Cardiac fibroblast (primary cell): Measurements from ENCODE around the gene RAP1GAP2.

ENCODE experiments used
- DNase-seq, 2 donors: peaks; one replicate each; pipeline versions ENCODE4 v3.0.0 to v3.0.0-alpha.2; 2010; ENCODE audit warnings: low read depth in 2 of 2
- H3K4me3 ChIP-seq, 2 donors: replicated peaks in 1 of 2; 1 replicate in 1 of 2; 2 replicates in 1 of 2; pipeline ENCODE4 v1.5.1; 2011; ENCODE audit warnings: low read depth in 2 of 2, low read length in 2 of 2, mild to moderate bottlenecking in 2 of 2, moderate library complexity in 1 of 2
- TF ChIP-seq, protein P1 (sequence below): IDR thresholded peaks from one replicate; pipeline ENCODE4 v1.5.1; 2011; ENCODE audit warnings: low read depth, mild to moderate bottlenecking, low read length, inconsistent platforms

Gene RAP1GAP2

GRCh38 chr17:2905696-2906501 lies 109.7 kb downstream of the RAP1GAP2 start:
- TF ChIP-seq, protein P1, sequence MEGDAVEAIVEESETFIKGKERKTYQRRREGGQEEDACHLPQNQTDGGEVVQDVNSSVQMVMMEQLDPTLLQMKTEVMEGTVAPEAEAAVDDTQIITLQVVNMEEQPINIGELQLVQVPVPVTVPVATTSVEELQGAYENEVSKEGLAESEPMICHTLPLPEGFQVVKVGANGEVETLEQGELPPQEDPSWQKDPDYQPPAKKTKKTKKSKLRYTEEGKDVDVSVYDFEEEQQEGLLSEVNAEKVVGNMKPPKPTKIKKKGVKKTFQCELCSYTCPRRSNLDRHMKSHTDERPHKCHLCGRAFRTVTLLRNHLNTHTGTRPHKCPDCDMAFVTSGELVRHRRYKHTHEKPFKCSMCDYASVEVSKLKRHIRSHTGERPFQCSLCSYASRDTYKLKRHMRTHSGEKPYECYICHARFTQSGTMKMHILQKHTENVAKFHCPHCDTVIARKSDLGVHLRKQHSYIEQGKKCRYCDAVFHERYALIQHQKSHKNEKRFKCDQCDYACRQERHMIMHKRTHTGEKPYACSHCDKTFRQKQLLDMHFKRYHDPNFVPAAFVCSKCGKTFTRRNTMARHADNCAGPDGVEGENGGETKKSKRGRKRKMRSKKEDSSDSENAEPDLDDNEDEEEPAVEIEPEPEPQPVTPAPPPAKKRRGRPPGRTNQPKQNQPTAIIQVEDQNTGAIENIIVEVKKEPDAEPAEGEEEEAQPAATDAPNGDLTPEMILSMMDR = no peak
- no peak for DNase-seq
- H3K4me3 ChIP-seq = no peak overlapping the region

GRCh38 chr17:2906901-2907300 lies 110.7 kb downstream of the RAP1GAP2 start:
- no peak overlapping the region for H3K4me3 ChIP-seq
- no peak for DNase-seq
- TF ChIP-seq, protein P1 = no peak

DNA sequence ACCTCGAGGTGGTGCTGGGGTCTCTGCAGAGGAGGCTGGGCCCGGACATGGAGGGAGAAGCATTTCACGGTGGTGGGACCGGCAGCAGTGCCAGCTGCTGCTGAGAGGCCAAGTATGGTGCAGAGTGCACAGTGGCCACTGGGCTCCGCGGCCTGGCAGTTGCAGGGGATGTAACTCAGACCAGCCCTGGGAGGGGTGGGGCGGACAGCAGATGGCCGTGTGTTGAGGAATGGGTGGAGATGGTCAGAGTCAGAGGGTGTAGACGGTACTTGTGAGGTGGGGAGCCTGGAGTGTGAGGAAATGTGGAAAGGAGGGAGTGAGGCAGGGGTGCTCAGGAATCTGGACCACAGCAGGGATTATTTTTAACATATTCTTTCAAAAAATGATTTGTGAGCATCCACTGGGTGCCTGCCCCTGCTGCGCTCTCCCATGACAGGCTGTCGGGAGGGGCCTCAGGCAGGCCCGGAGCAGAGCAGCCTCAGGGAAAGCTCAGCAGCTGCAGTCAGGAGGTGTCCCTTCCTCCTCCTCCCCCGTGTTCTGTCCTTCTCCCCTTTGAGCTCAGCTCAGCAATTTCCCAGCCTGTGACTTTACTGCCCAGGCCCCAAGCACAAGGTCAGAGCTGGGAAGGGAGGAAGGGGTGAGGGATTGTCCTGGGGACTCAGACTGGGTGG lies 113.1 kb downstream of the RAP1GAP2 start:
- H3K4me3 ChIP-seq = no peak overlapping the region
- no peak for DNase-seq
- TF ChIP-seq, protein P1 = no peak

DNA sequence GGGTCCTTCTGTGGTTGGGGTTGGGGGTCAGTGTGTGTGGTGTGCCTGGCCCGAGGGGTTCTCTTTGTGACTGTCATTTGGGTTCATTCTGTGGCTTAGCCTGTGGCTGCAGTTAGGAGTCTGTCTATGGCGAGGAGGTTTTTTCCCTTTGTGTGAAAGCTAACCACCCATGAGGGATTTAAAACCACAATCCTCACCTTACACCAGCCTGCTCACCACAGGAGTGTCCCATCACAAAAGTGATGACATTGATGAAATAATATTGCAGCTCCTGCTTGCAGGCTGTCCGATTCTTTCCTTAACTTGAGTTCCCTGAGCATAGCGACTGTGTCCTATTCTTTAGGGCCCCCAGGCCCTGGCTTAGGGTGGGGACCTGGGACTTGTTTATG lies 113.6 kb downstream of the RAP1GAP2 start:
- DNase-seq = no peak
- TF ChIP-seq, protein P1 = no peak
- H3K4me3 ChIP-seq = no peak overlapping the region

- no peak for DNase-seq
- TF ChIP-seq, protein P1 = no peak
Observed at GRCh38 chr17:2911035-2911754, 115.0 kb downstream of the RAP1GAP2 start.

GRCh38 chr17:2911755-2912111 lies 115.5 kb downstream of the RAP1GAP2 start:
- TF ChIP-seq, protein P1 = no peak
- no peak for DNase-seq
- no peak overlapping the region for H3K4me3 ChIP-seq

More at GRCh38 chr17:2911035-2911754, 115.0 kb downstream of the RAP1GAP2 start:
- no peak overlapping the region for H3K4me3 ChIP-seq
